PFSK-1 (cell line): ENCODE measurements around the gene IGFL2.

Experiments used
- FOXP2 ChIP-seq: optimal IDR thresholded peaks from 2 replicates; pipeline ENCODE3; 2011; ENCODE audit warnings: borderline replicate concordance, control low read depth, inconsistent platforms; ENCODE audit not compliant: insufficient read depth; ENCODE audit errors: extremely low read length, extremely low read depth
- POLR2AphosphoS5 ChIP-seq: IDR thresholded peaks from 2 replicates; pipeline ENCODE4 v1.6.1; 2012; ENCODE audit warnings: low read depth, mild to moderate bottlenecking, control low read depth, low read length, moderate library complexity
- SIN3A ChIP-seq: IDR thresholded peaks from 2 replicates; pipeline ENCODE4 v1.6.1; 2012; ENCODE audit warnings: mild to moderate bottlenecking, low read length, moderate library complexity, borderline replicate concordance; ENCODE audit not compliant: insufficient read depth
- TAF1 ChIP-seq: IDR thresholded peaks from 2 replicates; pipeline ENCODE4 v1.6.1; 2012; ENCODE audit warnings: low read length, control low read depth, borderline replicate concordance; ENCODE audit not compliant: insufficient read depth
- TF ChIP-seq, protein P1 (sequence below), 2 experiments: IDR thresholded peaks; 2 replicates each; pipeline versions ENCODE4 v1.6.1 to v1.8.0; 2011 to 2012; ENCODE audit warnings: low read depth in 2 of 2, low read length in 2 of 2, control low read depth in 1 of 2, inconsistent platforms in 1 of 2, mild to moderate bottlenecking in 1 of 2, moderate library complexity in 1 of 2; ENCODE audit not compliant: insufficient read depth in 1 of 2

Gene IGFL2

DNA sequence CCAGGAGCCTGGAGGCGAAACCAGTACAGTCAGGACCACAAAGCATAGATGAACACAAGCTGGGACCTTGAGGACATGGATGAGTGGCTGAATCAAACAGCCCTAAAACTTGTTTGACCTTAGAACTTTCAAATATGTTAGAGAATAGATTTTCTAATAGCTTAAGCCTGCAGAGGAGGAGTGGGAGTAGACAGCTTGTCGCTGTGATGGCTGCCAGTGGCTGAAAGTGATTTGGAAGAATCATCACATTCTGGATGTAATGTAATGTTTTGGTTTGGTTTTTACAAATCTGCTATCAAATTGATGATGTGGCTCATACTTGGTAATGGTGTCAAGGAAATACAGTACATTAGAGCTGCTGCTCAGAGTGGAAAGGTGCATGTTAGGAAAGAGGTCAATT, 35.5 kb upstream of the IGFL2 start:
- TF ChIP-seq, protein P1, sequence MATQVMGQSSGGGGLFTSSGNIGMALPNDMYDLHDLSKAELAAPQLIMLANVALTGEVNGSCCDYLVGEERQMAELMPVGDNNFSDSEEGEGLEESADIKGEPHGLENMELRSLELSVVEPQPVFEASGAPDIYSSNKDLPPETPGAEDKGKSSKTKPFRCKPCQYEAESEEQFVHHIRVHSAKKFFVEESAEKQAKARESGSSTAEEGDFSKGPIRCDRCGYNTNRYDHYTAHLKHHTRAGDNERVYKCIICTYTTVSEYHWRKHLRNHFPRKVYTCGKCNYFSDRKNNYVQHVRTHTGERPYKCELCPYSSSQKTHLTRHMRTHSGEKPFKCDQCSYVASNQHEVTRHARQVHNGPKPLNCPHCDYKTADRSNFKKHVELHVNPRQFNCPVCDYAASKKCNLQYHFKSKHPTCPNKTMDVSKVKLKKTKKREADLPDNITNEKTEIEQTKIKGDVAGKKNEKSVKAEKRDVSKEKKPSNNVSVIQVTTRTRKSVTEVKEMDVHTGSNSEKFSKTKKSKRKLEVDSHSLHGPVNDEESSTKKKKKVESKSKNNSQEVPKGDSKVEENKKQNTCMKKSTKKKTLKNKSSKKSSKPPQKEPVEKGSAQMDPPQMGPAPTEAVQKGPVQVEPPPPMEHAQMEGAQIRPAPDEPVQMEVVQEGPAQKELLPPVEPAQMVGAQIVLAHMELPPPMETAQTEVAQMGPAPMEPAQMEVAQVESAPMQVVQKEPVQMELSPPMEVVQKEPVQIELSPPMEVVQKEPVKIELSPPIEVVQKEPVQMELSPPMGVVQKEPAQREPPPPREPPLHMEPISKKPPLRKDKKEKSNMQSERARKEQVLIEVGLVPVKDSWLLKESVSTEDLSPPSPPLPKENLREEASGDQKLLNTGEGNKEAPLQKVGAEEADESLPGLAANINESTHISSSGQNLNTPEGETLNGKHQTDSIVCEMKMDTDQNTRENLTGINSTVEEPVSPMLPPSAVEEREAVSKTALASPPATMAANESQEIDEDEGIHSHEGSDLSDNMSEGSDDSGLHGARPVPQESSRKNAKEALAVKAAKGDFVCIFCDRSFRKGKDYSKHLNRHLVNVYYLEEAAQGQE (IDR thresholded peaks at IDR 0.05; ENCODE audit: insufficient read depth in 1 of 2, low read depth in 2 of 2, low read length in 2 of 2) = no peak
- TF ChIP-seq SIN3A = no peak
- no peak for TF ChIP-seq TAF1
- TF ChIP-seq POLR2AphosphoS5 = no peak
- no peak for TF ChIP-seq FOXP2

DNA sequence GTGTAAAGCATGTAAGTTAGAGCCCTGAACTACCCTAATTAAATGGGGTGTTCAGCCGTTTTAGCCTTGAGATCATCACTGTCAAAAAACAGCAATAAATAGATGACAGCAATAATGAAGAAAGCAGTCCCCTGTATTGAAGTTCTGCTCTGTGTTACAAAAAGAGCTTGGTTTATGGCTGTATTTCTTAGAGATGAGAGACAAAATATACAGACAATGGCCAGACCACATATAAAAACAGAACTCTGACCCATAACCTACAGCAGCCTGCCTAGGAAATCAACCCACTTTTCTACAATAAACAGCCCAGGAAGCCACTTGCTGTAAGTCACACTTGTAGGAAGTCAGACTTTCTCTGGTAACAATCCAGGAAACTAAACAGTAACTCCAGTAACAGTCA, 34.3 kb upstream of the IGFL2 start:
- TF ChIP-seq POLR2AphosphoS5 = no peak
- TF ChIP-seq SIN3A = no peak
- no peak for TF ChIP-seq FOXP2
- TF ChIP-seq, protein P1 (IDR thresholded peaks at IDR 0.05; ENCODE audit: insufficient read depth in 1 of 2, low read depth in 2 of 2, low read length in 2 of 2) = no peak
- TF ChIP-seq TAF1 = no peak

DNA sequence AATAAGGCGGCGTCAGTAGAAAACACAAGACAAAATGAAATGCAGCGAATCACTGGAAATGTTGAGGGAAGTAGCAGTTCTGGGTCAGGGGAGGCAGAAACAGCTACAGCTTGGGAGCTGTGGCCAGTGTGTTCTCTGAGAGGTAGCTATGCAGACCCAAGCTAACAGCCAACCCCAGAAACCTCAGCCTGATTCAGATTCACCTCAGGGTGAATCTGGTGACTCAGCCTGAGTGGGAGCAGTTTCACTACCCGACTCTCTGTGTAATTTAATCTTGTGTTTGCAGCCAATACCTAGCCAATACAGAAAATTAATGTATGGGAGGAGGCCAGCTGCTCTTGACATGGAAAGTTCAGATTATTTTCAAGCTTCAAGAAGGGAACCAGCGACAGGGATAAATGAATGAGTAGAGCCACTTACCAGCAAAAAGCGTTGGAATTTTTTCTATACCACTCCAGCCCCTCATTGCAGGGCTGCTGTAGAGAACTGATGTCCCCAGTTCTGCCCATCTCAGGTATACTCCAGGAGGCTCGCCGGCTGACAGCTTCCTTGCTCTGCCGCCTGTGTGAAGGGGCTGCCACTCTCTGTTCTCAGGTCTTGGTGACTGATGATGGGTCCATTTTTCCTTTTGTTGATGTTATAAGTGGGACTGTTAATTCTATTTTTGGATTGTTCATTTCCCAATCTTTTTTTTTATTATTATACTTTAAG, 32.5 kb upstream of the IGFL2 start:
- TF ChIP-seq TAF1 (no peak), POLR2AphosphoS5 (no peak), FOXP2 (no peak), SIN3A (no peak)
- TF ChIP-seq, protein P1 (IDR thresholded peaks at IDR 0.05; ENCODE audit: insufficient read depth in 1 of 2, low read depth in 2 of 2, low read length in 2 of 2) = no peak

DNA sequence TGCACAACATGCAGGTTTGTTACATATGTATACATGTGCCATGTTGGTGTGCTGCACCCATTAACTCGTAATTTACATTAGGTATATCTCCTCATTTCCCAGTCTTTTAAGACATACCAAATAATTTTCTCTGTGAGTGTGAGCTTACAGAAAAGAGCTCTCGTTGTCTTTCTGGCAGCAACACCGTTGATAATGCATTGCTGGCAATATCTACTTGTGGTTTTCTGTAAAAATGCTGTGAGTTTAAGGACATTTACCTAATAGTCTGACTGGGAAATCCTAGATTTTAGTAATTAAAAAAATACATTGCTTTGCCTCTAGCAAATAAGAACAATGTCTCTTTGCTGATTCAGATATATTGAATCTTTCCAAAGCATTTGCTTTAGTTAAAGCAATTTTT, 31.9 kb upstream of the IGFL2 start:
- TF ChIP-seq POLR2AphosphoS5 (no peak), SIN3A (no peak)

DNA sequence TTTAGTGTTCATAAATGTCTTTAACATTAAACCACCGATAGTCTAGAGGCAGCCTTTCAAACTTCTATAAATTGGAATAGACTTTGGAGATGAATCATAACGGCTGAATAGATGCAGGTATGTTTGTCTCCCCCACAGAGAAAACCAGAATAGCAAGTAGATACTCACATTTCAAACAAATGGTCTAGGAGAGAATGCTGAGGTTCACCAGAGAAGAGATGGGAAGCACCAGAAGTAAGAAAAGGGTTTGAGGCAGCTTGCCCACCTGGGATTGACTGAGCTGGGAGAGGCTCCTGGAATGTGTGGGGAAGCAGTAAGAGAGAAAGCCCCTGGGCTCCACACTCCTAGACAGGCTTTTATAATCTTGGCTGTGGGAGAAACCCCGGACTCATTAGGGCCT, 29.9 kb upstream of the IGFL2 start:
- TF ChIP-seq TAF1 (no peak), SIN3A (no peak)

DNA sequence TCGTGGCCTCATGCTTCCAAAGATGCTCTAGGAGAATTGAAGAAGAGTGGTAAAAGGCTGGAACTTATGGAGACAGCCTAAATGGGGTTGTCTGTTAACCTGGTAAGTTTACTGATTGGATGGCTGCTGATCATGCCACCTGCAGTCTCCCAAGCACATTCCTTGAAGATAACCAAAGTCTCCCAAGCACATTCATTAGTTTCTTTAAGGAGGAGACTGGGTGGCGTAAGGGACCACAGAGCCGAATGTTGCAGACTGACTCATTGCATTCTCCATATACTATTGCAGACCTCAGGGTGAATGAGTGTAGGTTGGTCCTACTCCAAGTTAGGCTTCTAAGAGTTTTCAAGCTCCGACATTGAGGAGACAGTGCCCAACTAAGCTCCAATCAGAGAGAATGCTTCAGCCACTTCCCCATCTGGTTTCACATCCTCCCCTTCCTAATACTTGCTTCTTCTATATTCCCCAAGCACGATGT, 23.4 kb upstream of the IGFL2 start, which contains the start of gene IGFL3:
Gene IGFL3 (minus strand): TSS at position 51 of the 478 bp plus-strand sequence. CDS start 39 bp downstream, at position 12.
- TF ChIP-seq, protein P1 (IDR thresholded peaks at IDR 0.05; ENCODE audit: insufficient read depth in 1 of 2, low read depth in 2 of 2, low read length in 2 of 2) = no peak
- TF ChIP-seq TAF1 (no peak), FOXP2 (no peak), POLR2AphosphoS5 (no peak), SIN3A (no peak)
